ENCODE measurements around the gene TNS1. TPM values are rescaled to one million over a fixed set of nuclear protein-coding genes. Genes with fewer than 3 reads are reported as not detected.
A peak's percentile ranks its signal among the peaks of the same experiment; 100 is the strongest.

The TNS1 gene
- polyA plus RNA-seq, 3 donors, result 0.26 to 1.6 (median 1.5) TPM

DNA sequence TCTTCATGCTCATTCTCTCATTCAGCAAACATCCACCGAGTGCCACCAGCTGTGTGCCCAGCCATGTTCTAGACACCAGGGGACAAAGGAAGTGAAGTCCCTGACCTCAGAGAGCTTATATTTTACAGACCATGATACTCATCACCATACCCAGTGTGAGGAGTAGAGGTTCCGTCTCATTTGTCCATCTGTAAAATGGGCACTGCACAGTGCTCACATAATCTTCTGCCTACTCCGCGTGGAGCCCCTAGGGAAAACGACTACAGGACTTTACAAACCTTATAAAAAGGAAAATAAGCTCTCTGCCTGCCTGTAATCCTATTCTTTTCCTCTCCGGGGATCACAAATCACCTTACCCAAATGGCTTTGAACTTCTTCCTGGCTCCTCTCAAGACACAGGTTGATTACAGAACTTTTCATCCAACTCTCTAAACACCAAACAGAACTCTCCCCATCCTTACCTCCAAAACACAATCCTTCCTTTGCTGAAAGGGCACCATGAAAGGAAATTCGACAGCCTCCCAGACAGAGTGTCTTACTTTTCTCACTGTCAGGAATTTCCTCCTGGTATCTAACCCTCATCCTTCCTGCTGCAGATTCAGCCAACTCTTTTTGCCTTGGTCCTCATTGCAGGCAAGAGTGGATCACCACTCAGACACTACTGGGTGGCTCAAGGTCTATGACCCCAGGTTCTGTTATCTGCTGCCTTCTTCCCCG lies 99.5 kb downstream of the TNS1 start:
- peak overlapping the region in 1 of 2 donors; percentile 81 for H3K4me3 Mint-ChIP-seq
- Histone ChIP-seq H3K9ac (ENCODE audit: insufficient read depth, low read length, poor library complexity, severe bottlenecking) (peak overlapping the region; percentile 15), H2AFZ (ENCODE audit: insufficient read depth, low read depth, low read length, poor library complexity, severe bottlenecking) (peak overlapping the region; percentile 21), H3K4me1 (ENCODE audit: control insufficient read depth in 1 of 2, insufficient read depth in 2 of 2, low read length in 2 of 2) (peaks cover 46 to 60% of the 10 kb centered on the region in 2 donors), H3K36me3 (replicated peaks in 1 of 2; ENCODE audit: control insufficient read depth in 1 of 2, insufficient read depth in 2 of 2, low read length in 2 of 2) (no peaks in the 10 kb centered on the region), H3K27ac (ENCODE audit: low read depth in 1 of 2, low read length in 2 of 2) (peak overlapping the region; percentile 62 to 84), H3K4me3 (replicated peaks in 1 of 3; ENCODE audit: low read depth in 2 of 3, low read length in 3 of 3) (no peak overlapping the region), H3K4me2 (replicated peaks; ENCODE audit: extremely low read depth, low read length, poor library complexity, severe bottlenecking) (no peak overlapping the region), H3K27me3 (ENCODE audit: control insufficient read depth in 2 of 2, insufficient read depth in 2 of 2, low read length in 2 of 2) (peaks cover 0 to 2% of the 10 kb centered on the region in 2 donors), H3K9me3 (replicated peaks in 1 of 2; ENCODE audit: control insufficient read depth in 1 of 2, insufficient read depth in 1 of 2, low read length in 2 of 2) (no peaks in the 10 kb centered on the region), H3K79me2 (ENCODE audit: insufficient read depth, low read length) (no peaks in the 10 kb centered on the region), H4K20me1 (ENCODE audit: insufficient read depth, low read length) (no peaks in the 10 kb centered on the region)
- H3K4me1 Mint-ChIP-seq, result peaks cover 69% of the 10 kb centered on the region
- peaks cover 22 to 35% of the 10 kb centered on the region in 2 donors for H3K36me3 Mint-ChIP-seq
- TF ChIP-seq, protein P1, sequence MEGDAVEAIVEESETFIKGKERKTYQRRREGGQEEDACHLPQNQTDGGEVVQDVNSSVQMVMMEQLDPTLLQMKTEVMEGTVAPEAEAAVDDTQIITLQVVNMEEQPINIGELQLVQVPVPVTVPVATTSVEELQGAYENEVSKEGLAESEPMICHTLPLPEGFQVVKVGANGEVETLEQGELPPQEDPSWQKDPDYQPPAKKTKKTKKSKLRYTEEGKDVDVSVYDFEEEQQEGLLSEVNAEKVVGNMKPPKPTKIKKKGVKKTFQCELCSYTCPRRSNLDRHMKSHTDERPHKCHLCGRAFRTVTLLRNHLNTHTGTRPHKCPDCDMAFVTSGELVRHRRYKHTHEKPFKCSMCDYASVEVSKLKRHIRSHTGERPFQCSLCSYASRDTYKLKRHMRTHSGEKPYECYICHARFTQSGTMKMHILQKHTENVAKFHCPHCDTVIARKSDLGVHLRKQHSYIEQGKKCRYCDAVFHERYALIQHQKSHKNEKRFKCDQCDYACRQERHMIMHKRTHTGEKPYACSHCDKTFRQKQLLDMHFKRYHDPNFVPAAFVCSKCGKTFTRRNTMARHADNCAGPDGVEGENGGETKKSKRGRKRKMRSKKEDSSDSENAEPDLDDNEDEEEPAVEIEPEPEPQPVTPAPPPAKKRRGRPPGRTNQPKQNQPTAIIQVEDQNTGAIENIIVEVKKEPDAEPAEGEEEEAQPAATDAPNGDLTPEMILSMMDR (IDR thresholded peaks at IDR 0.05), result no peak
- peaks cover 0 to 3% (median 0%) of the 10 kb centered on the region in 7 donors for H3K9me3 Mint-ChIP-seq
- intact Hi-C loops (cut with micrococcal nuclease), result loop anchor here in 1 of 2 donors (5.0 kb wide), 1 partner anchor 34 kb away; no protein-coding TSS in a partner anchor
- peak overlapping the region; percentile 89 to 95 (median 93) for H3K27ac Mint-ChIP-seq
- 70% methylated on average over 4 of the region's 8 CpGs for WGBS (ENCODE audit: insufficient coverage)
- H3K27me3 Mint-ChIP-seq (ENCODE audit: low read depth in 3 of 3), result peaks cover 0 to 18% (median 10%) of the 10 kb centered on the region in 3 donors
- DNase-seq, result no peak

DNA sequence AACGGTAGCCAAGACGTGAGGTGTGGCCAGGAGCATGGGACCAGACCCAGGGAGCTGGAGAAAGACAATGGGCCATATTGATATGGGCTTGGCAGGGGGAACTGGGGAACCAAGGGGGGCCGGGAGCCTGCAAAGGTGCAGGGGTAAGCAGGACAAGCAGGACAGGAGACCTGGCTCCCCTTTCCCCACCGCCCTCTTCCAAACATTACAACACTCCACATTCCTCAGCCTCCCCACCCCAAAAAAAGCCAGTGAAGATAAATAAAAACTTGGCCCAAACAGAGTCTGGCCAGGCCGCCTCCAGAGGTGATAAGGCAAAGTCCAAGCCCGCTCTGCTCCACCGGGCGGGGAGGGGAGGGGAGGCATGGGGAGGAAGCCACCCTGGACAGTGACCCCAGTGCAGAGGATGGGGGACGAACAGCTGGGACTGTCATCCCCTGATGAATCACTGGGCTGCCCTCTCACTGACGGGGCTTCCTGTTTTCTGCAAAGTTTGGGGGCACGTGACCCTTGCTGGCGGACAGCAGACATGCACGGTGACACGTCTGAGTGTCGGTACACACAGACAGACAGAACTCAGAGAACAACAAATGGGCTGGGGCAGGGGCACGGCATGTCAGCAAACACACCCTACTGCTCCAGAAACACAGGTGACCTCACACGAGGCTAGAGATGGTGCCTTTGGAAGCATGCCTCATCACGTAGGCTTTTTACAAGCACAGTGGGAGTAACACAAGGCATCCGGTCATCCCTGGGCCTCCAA lies 100.2 kb downstream of the TNS1 start:
- peak; percentile 97 to 99 (median 98) for DNase-seq

More for the DNA sequence above, 100.2 kb downstream of the TNS1 start:
- Mint-ChIP-seq H3K27ac (peak overlapping the region; percentile 89 to 95 (median 93)), H3K27me3 (ENCODE audit: low read depth in 3 of 3) (peaks cover 0 to 13% (median 10%) of the 10 kb centered on the region in 3 donors), H3K4me3 (peak overlapping the region in 1 of 2 donors; percentile 81), H3K36me3 (peaks cover 25 to 38% of the 10 kb centered on the region in 2 donors), H3K4me1 (peaks cover 69% of the 10 kb centered on the region), H3K9me3 (peaks cover 0 to 3% (median 0%) of the 10 kb centered on the region in 7 donors)
- Histone ChIP-seq H3K27ac (ENCODE audit: low read depth in 1 of 2, low read length in 2 of 2) (peak overlapping the region; percentile 62 to 84), H3K9ac (ENCODE audit: insufficient read depth, low read length, poor library complexity, severe bottlenecking) (peak overlapping the region; percentile 52), H3K4me3 (replicated peaks in 1 of 3; ENCODE audit: low read depth in 2 of 3, low read length in 3 of 3) (no peak overlapping the region), H4K20me1 (ENCODE audit: insufficient read depth, low read length) (no peaks in the 10 kb centered on the region), H3K4me2 (replicated peaks; ENCODE audit: extremely low read depth, low read length, poor library complexity, severe bottlenecking) (peak overlapping the region; percentile 13), H3K4me1 (ENCODE audit: control insufficient read depth in 1 of 2, insufficient read depth in 2 of 2, low read length in 2 of 2) (peaks cover 46 to 60% of the 10 kb centered on the region in 2 donors), H3K9me3 (replicated peaks in 1 of 2; ENCODE audit: control insufficient read depth in 1 of 2, insufficient read depth in 1 of 2, low read length in 2 of 2) (no peaks in the 10 kb centered on the region), H2AFZ (ENCODE audit: insufficient read depth, low read depth, low read length, poor library complexity, severe bottlenecking) (peak overlapping the region; percentile 21), H3K27me3 (ENCODE audit: control insufficient read depth in 2 of 2, insufficient read depth in 2 of 2, low read length in 2 of 2) (peaks cover 0 to 2% of the 10 kb centered on the region in 2 donors), H3K79me2 (ENCODE audit: insufficient read depth, low read length) (no peaks in the 10 kb centered on the region), H3K36me3 (replicated peaks in 1 of 2; ENCODE audit: control insufficient read depth in 1 of 2, insufficient read depth in 2 of 2, low read length in 2 of 2) (peaks cover 0 to 3% of the 10 kb centered on the region in 2 donors)
- 12% methylated on average over 17 of the region's 19 CpGs for WGBS (ENCODE audit: insufficient coverage)
- TF ChIP-seq, protein P1 (IDR thresholded peaks at IDR 0.05), result no peak
- intact Hi-C loops (cut with micrococcal nuclease), result loop anchor here in 1 of 2 donors (5.0 kb wide), 1 partner anchor 35 kb away; no protein-coding TSS in a partner anchor

All from CD14-positive monocyte (primary cell).